GM12875 (cell line): ENCODE measurements around the gene R3HDM4.
A peak's percentile ranks its signal among the peaks of the same experiment; 100 is the strongest.

ENCODE experiments used
- H3K4me3 ChIP-seq: one replicate; pipeline ENCODE4 v1.5.1; 2011; ENCODE audit warnings: low read depth, low read length, control low read depth
- CTCF ChIP-seq: IDR thresholded peaks from 2 replicates; pipeline ENCODE4 v1.5.1; 2011; ENCODE audit warnings: low read depth, mild to moderate bottlenecking, control low read depth, inconsistent platforms, low read length, moderate library complexity, borderline replicate concordance; ENCODE audit not compliant: insufficient read depth

Gene R3HDM4

GRCh38 chr19:955803-956765 is 43.1 kb upstream of the R3HDM4 start:
- H3K4me3 ChIP-seq: no peak overlapping the region
- TF ChIP-seq CTCF: no peak

- TF ChIP-seq CTCF: no peak
- no peak overlapping the region for H3K4me3 ChIP-seq
These were observed 41.9 kb upstream of the R3HDM4 start for GRCh38 chr19:954672-955494.

GRCh38 chr19:954272-954671 is 41.3 kb upstream of the R3HDM4 start:
- peak overlapping the region; percentile 21 for H3K4me3 ChIP-seq
- TF ChIP-seq CTCF: no peak

GRCh38 chr19:953445-954271 is 40.6 kb upstream of the R3HDM4 start:
- TF ChIP-seq CTCF: no peak
- peak overlapping the region; percentile 53 for H3K4me3 ChIP-seq

GRCh38 chr19:952680-953444 is 39.8 kb upstream of the R3HDM4 start:
- TF ChIP-seq CTCF: no peak
- peak overlapping the region; percentile 53 for H3K4me3 ChIP-seq

- TF ChIP-seq CTCF: no peak
- H3K4me3 ChIP-seq: peak overlapping the region; percentile 53
These were observed 39.1 kb upstream of the R3HDM4 start for GRCh38 chr19:952049-952679.
